ENCODE measurements around the gene PC. TPM values are rescaled to one million over a fixed set of nuclear protein-coding genes. Genes with fewer than 3 reads are reported as not detected.

Gene PC
- total RNA-seq, 1 experiment from 2014 or later, result 24.5 TPM

DNA sequence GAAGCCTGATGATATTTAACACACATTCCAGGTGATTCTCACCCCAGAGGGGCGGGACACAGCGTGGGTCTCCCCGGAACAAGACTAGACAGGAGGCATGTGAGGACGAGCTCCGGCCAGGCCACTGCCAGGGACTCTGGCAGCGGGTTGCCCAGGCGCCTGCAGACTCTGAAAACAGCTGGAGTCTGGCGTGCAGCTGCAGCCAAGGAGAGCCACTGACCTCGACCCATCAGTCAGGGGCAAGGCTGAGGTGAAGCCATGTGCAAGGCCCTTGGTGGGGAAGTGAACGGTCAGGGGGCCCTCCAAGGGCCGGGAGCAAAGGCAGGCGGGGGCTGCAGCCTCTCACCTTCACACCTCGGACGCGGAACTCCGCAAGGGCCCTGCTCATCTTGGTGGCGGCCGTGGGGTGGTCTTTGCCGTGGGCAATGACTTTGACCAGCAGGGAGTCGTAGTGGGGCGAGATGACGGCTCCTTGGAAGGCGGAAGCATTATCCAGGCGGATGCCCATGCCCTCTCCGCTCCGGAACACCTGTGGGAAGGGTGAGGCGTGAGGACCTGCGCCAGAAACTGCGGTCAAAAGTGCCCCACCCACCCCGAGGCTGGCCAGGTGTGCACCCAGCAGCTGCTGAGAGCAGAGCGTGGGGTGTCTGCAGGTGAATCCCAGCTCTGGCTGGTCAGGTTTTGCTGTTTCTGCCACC, 94.6 kb downstream of the PC start:
- TF ChIP-seq, protein P1, sequence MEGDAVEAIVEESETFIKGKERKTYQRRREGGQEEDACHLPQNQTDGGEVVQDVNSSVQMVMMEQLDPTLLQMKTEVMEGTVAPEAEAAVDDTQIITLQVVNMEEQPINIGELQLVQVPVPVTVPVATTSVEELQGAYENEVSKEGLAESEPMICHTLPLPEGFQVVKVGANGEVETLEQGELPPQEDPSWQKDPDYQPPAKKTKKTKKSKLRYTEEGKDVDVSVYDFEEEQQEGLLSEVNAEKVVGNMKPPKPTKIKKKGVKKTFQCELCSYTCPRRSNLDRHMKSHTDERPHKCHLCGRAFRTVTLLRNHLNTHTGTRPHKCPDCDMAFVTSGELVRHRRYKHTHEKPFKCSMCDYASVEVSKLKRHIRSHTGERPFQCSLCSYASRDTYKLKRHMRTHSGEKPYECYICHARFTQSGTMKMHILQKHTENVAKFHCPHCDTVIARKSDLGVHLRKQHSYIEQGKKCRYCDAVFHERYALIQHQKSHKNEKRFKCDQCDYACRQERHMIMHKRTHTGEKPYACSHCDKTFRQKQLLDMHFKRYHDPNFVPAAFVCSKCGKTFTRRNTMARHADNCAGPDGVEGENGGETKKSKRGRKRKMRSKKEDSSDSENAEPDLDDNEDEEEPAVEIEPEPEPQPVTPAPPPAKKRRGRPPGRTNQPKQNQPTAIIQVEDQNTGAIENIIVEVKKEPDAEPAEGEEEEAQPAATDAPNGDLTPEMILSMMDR (conservative IDR thresholded peaks at IDR 0.05; ENCODE audit: low read depth, low read length), result no peak
- TF ChIP-seq EZH2 (IDR thresholded peaks at IDR 0.05; ENCODE audit: low read length, unreplicated experiment), result no peak
- TF ChIP-seq EZH2phosphoT487 (IDR thresholded peaks at IDR 0.05; ENCODE audit: borderline replicate concordance, low read length), result no peak
- Histone ChIP-seq H3K27ac (ENCODE audit: low read length) (no peak overlapping the region), H3K9me2 (replicated peaks; ENCODE audit: low read length) (no peaks in the 10 kb centered on the region), H3K4me2 (ENCODE audit: low read length) (no peak overlapping the region), H3K4me1 (ENCODE audit: insufficient read depth, low read length) (no peaks in the 10 kb centered on the region), H2AFZ (ENCODE audit: low read length) (no peak overlapping the region), H3K9me3 (ENCODE audit: low read length) (no peaks in the 10 kb centered on the region), H3F3A (ENCODE audit: low read length, unreplicated experiment) (no peaks in the 10 kb centered on the region), H3K9ac (ENCODE audit: low read length) (no peak overlapping the region), H3K36me3 (ENCODE audit: low read depth, low read length) (no peaks in the 10 kb centered on the region; the same call in 1 of the 2 replicates), H3K79me2 (ENCODE audit: low read length) (peaks cover 12% of the 10 kb centered on the region), H4K20me1 (ENCODE audit: low read length) (no peaks in the 10 kb centered on the region), H3K27me3 (ENCODE audit: low read length) (no peaks in the 10 kb centered on the region), H3K4me3 (ENCODE audit: low read length) (no peak overlapping the region)
- ATAC-seq (no peak), DNase-seq (no peak)
- intact Hi-C loops (cut with micrococcal nuclease), result no loop called here
- BruUV-seq (replicated peaks), result no TSS peak
- ChIA-PET POLR2A (ENCODE audit: unreplicated experiment) (interaction anchor here (0.7 kb wide), 1 partner anchor 377 kb away, joined by 3 read pairs; no protein-coding TSS in a partner anchor), CTCF (no interaction called here)

- Histone ChIP-seq H3F3A (ENCODE audit: low read length, unreplicated experiment) (no peaks in the 10 kb centered on the region), H3K9me3 (ENCODE audit: low read length) (no peaks in the 10 kb centered on the region), H3K27ac (ENCODE audit: low read length) (no peak overlapping the region), H3K9me2 (replicated peaks; ENCODE audit: low read length) (no peaks in the 10 kb centered on the region), H3K27me3 (ENCODE audit: low read length) (no peaks in the 10 kb centered on the region), H3K9ac (ENCODE audit: low read length) (no peak overlapping the region), H3K4me2 (ENCODE audit: low read length) (no peak overlapping the region), H4K20me1 (ENCODE audit: low read length) (no peaks in the 10 kb centered on the region), H3K4me1 (ENCODE audit: insufficient read depth, low read length) (peaks cover 8% of the 10 kb centered on the region; the same call in 1 of the 2 replicates), H3K36me3 (ENCODE audit: low read depth, low read length) (no peaks in the 10 kb centered on the region; the same call in 1 of the 2 replicates), H2AFZ (ENCODE audit: low read length) (no peak overlapping the region), H3K4me3 (ENCODE audit: low read length) (no peak overlapping the region), H3K79me2 (ENCODE audit: low read length) (peaks cover 22% of the 10 kb centered on the region)
- intact Hi-C loops (cut with micrococcal nuclease), result no loop called here
- no peak for ATAC-seq
- CTCF ChIA-PET, result no interaction called here
- DNase-seq, result no peak
- BruUV-seq (replicated peaks), result no TSS peak
- POLR2A ChIA-PET (ENCODE audit: unreplicated experiment), result interaction anchor here (0.7 kb wide), 1 partner anchor 378 kb away, joined by 3 read pairs; no protein-coding TSS in a partner anchor
- no peak for TF ChIP-seq EZH2 (IDR thresholded peaks at IDR 0.05; ENCODE audit: low read length, unreplicated experiment)
- TF ChIP-seq, protein P1 (conservative IDR thresholded peaks at IDR 0.05; ENCODE audit: low read depth, low read length), result no peak
- no peak for TF ChIP-seq EZH2phosphoT487 (IDR thresholded peaks at IDR 0.05; ENCODE audit: borderline replicate concordance, low read length)
These were observed 95.6 kb downstream of the PC start for GRCh38 chr11:66862559-66863037.

Data from PC-3 (cell line).